Spinal cord (tissue), 10 donors: ENCODE results near the gene SH3RF3. TPM values are rescaled to one million over a fixed set of nuclear protein-coding genes. Genes with fewer than 3 reads are reported as not detected.

Source experiments
- DNase-seq, 6 donors: peaks; one replicate each; pipeline versions ENCODE4 v3.0.0 to v3.0.0-alpha.2; 2013 to 2015; ENCODE audit warnings: low spot score in 6 of 6, low read depth in 4 of 6
- H3K27ac ChIP-seq: one replicate; pipeline ENCODE4 v1.5.1; 2013; ENCODE audit warnings: low read depth, low read length, control low read depth
- H3K27me3 ChIP-seq: one replicate; pipeline ENCODE4 v1.6.1; 2013; ENCODE audit warnings: low read length; ENCODE audit not compliant: control insufficient read depth, insufficient read depth
- H3K36me3 ChIP-seq: one replicate; pipeline ENCODE4 v1.6.1; 2013; ENCODE audit warnings: low read length; ENCODE audit not compliant: control insufficient read depth, insufficient read depth
- H3K4me1 ChIP-seq: one replicate; pipeline ENCODE4 v1.6.1; 2013; ENCODE audit warnings: low read length; ENCODE audit not compliant: control insufficient read depth, insufficient read depth
- H3K4me3 ChIP-seq: one replicate; pipeline ENCODE4 v1.5.1; 2013; ENCODE audit warnings: low read depth, low read length, control low read depth
- H3K9me3 ChIP-seq: one replicate; pipeline ENCODE4 v1.6.1; 2013; ENCODE audit warnings: low read length; ENCODE audit not compliant: control insufficient read depth, insufficient read depth
- WGBS: methylation state at CpG from one replicate; pipeline ENCODE4 v1.1.5; 2013; ENCODE audit warnings: missing lambda C conversion rate; ENCODE audit not compliant: insufficient coverage; 5-methylcytosine and 5-hydroxymethylcytosine counted together
- polyA plus RNA-seq, 2 donors: library from polyadenylated mRNA; unstranded; fragments of 120-200 nt; gene quantifications; one replicate each; pipeline ENCODE4 v1.2.1, GENCODE V29; 2013; ENCODE audit not compliant: insufficient read length in 2 of 2
- total RNA-seq, 2 donors: library from RNA; depleted of rRNA in 1 of 2; stranded (reverse); fragments of 120-200 nt in 1 of 2; fragments of >200 nt in 1 of 2; gene quantifications; one replicate each; pipeline versions ENCODE4 v1.2.3 to v1.2.4, GENCODE V29; 2013 to 2014
- donor health status: healthy.

The SH3RF3 gene
- total and polyA plus RNA-seq, 4 donors: 4.8 to 11.8 (median 7.8) TPM

GRCh38 chr2:109526442-109526970, 397.5 kb downstream of the SH3RF3 start:
- Histone ChIP-seq H3K27ac (no peak overlapping the region), H3K4me1 (peaks cover 8% of the 10 kb centered on the region), H3K9me3 (no peaks in the 10 kb centered on the region), H3K36me3 (no peaks in the 10 kb centered on the region), H3K4me3 (no peak overlapping the region), H3K27me3 (peaks cover 2% of the 10 kb centered on the region)
- DNase-seq: no peak
- WGBS: 92% methylated on average over 8 of the region's 11 CpGs

GRCh38 chr2:109527079-109527478, 398.1 kb downstream of the SH3RF3 start:
- no peak overlapping the region for H3K27ac ChIP-seq
- H3K9me3 ChIP-seq: no peaks in the 10 kb centered on the region
- WGBS: 93% methylated on average over 3 of the region's 6 CpGs
- H3K36me3 ChIP-seq: no peaks in the 10 kb centered on the region
- no peak overlapping the region for H3K4me3 ChIP-seq
- peaks cover 8% of the 10 kb centered on the region for H3K4me1 ChIP-seq
- DNase-seq: no peak
- H3K27me3 ChIP-seq: peaks cover 2% of the 10 kb centered on the region

- no peaks in the 10 kb centered on the region for H3K9me3 ChIP-seq
- no peaks in the 10 kb centered on the region for H3K36me3 ChIP-seq
- peaks cover 2% of the 10 kb centered on the region for H3K27me3 ChIP-seq
- no peak overlapping the region for H3K4me3 ChIP-seq
- DNase-seq: no peak
- no peak overlapping the region for H3K27ac ChIP-seq
- peaks cover 8% of the 10 kb centered on the region for H3K4me1 ChIP-seq
- 89% methylated on average over 12 of the region's 16 CpGs for WGBS
These were observed 399.1 kb downstream of the SH3RF3 start for GRCh38 chr2:109527846-109528705.

- H3K9me3 ChIP-seq: no peaks in the 10 kb centered on the region
- H3K27ac ChIP-seq: no peak overlapping the region
- no peak for DNase-seq
- H3K4me3 ChIP-seq: no peak overlapping the region
- H3K27me3 ChIP-seq: peaks cover 2% of the 10 kb centered on the region
- H3K4me1 ChIP-seq: peaks cover 12% of the 10 kb centered on the region
- 92% methylated on average over 21 of the region's 21 CpGs for WGBS
- no peaks in the 10 kb centered on the region for H3K36me3 ChIP-seq
These were observed 400.0 kb downstream of the SH3RF3 start for GRCh38 chr2:109528811-109529501.

GRCh38 chr2:109529532-109530449, 400.8 kb downstream of the SH3RF3 start:
- H3K4me1 ChIP-seq: peaks cover 12% of the 10 kb centered on the region
- H3K36me3 ChIP-seq: no peaks in the 10 kb centered on the region
- H3K4me3 ChIP-seq: no peak overlapping the region
- H3K27me3 ChIP-seq: peaks cover 2% of the 10 kb centered on the region
- H3K27ac ChIP-seq: no peak overlapping the region
- no peak for DNase-seq
- H3K9me3 ChIP-seq: no peaks in the 10 kb centered on the region
- 84% methylated on average over 11 of the region's 16 CpGs for WGBS

GRCh38 chr2:109530712-109531111, 401.7 kb downstream of the SH3RF3 start:
- Histone ChIP-seq H3K27me3 (peaks cover 2% of the 10 kb centered on the region), H3K36me3 (no peaks in the 10 kb centered on the region), H3K27ac (no peak overlapping the region), H3K4me3 (no peak overlapping the region), H3K9me3 (no peaks in the 10 kb centered on the region), H3K4me1 (peaks cover 12% of the 10 kb centered on the region)
- WGBS: 84% methylated on average over 2 of the region's 6 CpGs
- DNase-seq: no peak

GRCh38 chr2:109531221-109531620, 402.2 kb downstream of the SH3RF3 start:
- H3K4me1 ChIP-seq: peaks cover 12% of the 10 kb centered on the region
- peaks cover 2% of the 10 kb centered on the region for H3K27me3 ChIP-seq
- DNase-seq: no peak
- H3K36me3 ChIP-seq: no peaks in the 10 kb centered on the region
- no peak overlapping the region for H3K27ac ChIP-seq
- 91% methylated on average over 3 of the region's 5 CpGs for WGBS
- no peak overlapping the region for H3K4me3 ChIP-seq
- H3K9me3 ChIP-seq: no peaks in the 10 kb centered on the region

DNA sequence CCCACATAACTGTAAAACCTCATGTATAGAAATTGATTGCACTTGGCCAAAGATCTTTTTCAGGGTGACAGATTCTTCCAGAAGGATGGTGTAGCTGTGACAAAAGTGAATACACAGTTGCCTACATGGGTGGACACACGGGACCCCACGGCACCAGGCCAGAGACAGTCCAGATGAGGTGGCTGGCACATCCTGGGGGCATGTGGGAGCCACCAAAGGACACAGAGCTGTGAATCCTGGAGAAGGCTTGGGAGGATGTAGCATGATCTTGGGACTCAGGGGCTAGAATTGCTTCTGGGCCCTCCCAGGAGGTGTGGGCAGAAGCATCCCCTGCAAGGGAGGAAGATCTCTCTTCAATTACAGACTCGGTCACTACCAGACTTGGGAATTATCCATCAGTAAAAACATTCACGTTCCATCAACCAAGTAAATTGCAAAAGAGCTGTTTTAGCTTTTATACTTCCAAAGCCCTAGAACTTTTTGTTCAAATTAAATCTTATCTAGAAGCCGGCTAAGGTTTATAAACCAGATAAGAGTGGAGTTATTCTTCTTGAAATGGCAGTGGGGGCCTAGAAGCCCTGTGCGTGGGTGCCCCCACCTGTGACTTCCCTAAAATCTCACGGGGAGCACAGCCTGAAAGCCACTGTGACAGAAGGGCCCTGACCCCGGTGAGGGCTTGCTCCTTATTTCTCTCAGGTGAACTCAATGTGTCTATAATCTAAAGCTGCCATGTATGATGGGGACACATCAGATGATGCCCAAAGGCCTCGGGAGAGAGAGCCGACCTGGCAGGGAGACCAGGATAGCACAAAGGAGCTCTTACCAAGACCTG, 403.1 kb downstream of the SH3RF3 start:
- H3K9me3 ChIP-seq: no peaks in the 10 kb centered on the region

More for the DNA sequence above, 403.1 kb downstream of the SH3RF3 start:
- Histone ChIP-seq H3K27me3 (peaks cover under 1% of the 10 kb centered on the region), H3K36me3 (no peaks in the 10 kb centered on the region), H3K27ac (no peak overlapping the region), H3K4me1 (peaks cover 12% of the 10 kb centered on the region), H3K4me3 (no peak overlapping the region)
- 92% methylated on average over 7 of the region's 10 CpGs for whole genome bisulfite sequencing
- DNase-seq: no peak
